ENCODE results near the gene NEDD8. TPM values are rescaled to one million over a fixed set of nuclear protein-coding genes. Genes with fewer than 3 reads are reported as not detected.
"Not testable (repeated sequence)": the region's sequence is repeated elsewhere in the genome, so short reads cannot be mapped to it uniquely, and the experiment has no call there.

NEDD8 gene
- total RNA-seq, 4 donors from 2014 or later, result 54.7 to 137 (median 104) TPM

DNA sequence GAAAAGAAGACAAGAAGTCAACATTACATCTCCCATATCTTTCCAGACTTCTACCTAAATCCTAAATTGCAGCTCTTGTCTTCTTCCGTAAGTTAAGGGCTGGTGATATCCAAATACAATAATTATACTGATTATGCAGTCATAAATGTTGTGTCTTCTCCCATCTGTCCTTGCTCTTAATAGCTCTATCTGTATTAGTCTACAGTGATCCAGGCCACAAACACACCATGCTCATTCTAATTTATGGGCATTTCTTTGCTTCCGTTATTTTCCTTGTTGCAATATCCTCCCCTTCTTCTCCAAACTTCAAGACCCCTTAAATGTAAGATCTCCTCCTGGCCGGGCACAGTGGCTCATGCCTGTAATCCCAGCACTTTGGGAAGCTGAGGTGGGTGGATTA is 12.6 kb downstream of the NEDD8 start:
- H3K4me3 ChIP-seq, result no peak overlapping the region
- H3K27me3 ChIP-seq, result no peaks in the 10 kb centered on the region
- peaks cover 4% of the 10 kb centered on the region for H3K36me3 ChIP-seq
- 58% methylated on average over 3 of the region's 3 CpGs for WGBS
- H3K27ac ChIP-seq, result no peak overlapping the region
- H3K9me3 ChIP-seq, result no peaks in the 10 kb centered on the region
- H3K4me1 ChIP-seq, result peaks cover 15% of the 10 kb centered on the region
- no peak for DNase-seq (ENCODE audit: low spot score in 2 of 2)
- TF ChIP-seq, protein P1, sequence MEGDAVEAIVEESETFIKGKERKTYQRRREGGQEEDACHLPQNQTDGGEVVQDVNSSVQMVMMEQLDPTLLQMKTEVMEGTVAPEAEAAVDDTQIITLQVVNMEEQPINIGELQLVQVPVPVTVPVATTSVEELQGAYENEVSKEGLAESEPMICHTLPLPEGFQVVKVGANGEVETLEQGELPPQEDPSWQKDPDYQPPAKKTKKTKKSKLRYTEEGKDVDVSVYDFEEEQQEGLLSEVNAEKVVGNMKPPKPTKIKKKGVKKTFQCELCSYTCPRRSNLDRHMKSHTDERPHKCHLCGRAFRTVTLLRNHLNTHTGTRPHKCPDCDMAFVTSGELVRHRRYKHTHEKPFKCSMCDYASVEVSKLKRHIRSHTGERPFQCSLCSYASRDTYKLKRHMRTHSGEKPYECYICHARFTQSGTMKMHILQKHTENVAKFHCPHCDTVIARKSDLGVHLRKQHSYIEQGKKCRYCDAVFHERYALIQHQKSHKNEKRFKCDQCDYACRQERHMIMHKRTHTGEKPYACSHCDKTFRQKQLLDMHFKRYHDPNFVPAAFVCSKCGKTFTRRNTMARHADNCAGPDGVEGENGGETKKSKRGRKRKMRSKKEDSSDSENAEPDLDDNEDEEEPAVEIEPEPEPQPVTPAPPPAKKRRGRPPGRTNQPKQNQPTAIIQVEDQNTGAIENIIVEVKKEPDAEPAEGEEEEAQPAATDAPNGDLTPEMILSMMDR (IDR thresholded peaks at IDR 0.05), result no peak

DNA sequence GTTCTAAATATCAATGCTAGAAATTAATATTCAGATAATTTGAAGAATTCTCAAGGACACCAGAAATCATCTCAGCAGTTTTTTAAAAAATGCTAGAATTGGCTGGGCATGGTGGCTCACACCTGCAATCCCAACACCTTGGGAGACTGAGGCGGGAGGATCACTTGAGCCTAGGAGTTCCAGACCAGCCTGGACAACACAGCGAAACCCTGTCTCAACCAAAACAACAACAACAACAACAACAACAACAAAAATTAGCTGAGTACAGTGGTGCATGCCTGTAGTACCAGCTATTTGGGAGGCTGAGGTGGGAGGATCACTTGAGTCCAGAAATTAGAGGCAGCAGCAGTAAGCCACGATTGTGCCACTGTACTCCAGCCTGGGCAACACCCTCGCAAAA is 13.1 kb downstream of the NEDD8 start:
- Histone ChIP-seq H3K4me1 (peaks cover 20% of the 10 kb centered on the region), H3K4me3 (no peak overlapping the region), H3K27ac (no peak overlapping the region), H3K36me3 (peaks cover 4% of the 10 kb centered on the region), H3K27me3 (no peaks in the 10 kb centered on the region), H3K9me3 (no peaks in the 10 kb centered on the region)
- TF ChIP-seq POLR2AphosphoS5 (IDR thresholded peaks at IDR 0.05) (no peak), EP300 (IDR thresholded peaks at IDR 0.05) (no peak), POLR2A (IDR thresholded peaks at IDR 0.05) (no peak)
- TF ChIP-seq, protein P1 (IDR thresholded peaks at IDR 0.05), result no peak
- 81% methylated on average over 4 of the region's 4 CpGs for WGBS
- DNase-seq (ENCODE audit: low spot score in 2 of 2), result peak in 1 of 2 donors; percentile 4

GRCh38 chr14:24216876-24217275 is 15.3 kb downstream of the NEDD8 start:
- not testable (repeated sequence) for H3K36me3 ChIP-seq, H3K27ac ChIP-seq, H3K4me3 ChIP-seq, H3K27me3 ChIP-seq, H3K9me3 ChIP-seq
- DNase-seq (ENCODE audit: low spot score in 2 of 2), result peak in 1 of 2 donors; percentile 18
- peaks cover 33% of the 10 kb centered on the region for H3K4me1 ChIP-seq
- WGBS, result 92% methylated on average over 1 of the region's 1 CpG

GRCh38 chr14:24216345-24216699 is 15.8 kb downstream of the NEDD8 start:
- TF ChIP-seq POLR2AphosphoS5 (IDR thresholded peaks at IDR 0.05) (no peak), POLR2A (IDR thresholded peaks at IDR 0.05) (no peak), EP300 (IDR thresholded peaks at IDR 0.05) (no peak)
- TF ChIP-seq, protein P1 (IDR thresholded peaks at IDR 0.05), result no peak
- H3K9me3 ChIP-seq, result no peaks in the 10 kb centered on the region
- 86% methylated on average over 2 of the region's 2 CpGs for WGBS
- H3K4me1 ChIP-seq, result peaks cover 35% of the 10 kb centered on the region
- H3K27me3 ChIP-seq, result no peaks in the 10 kb centered on the region
- DNase-seq (ENCODE audit: low spot score in 2 of 2), result no peak
- H3K27ac ChIP-seq, result peak overlapping the region; percentile 89
- peaks cover 7% of the 10 kb centered on the region for H3K36me3 ChIP-seq
- H3K4me3 ChIP-seq, result peak overlapping the region; percentile 71

- peak; percentile 90 to 91 for DNase-seq (ENCODE audit: low spot score in 2 of 2)
- peak within 1 kb of the TSS; percentile 71 for H3K4me3 ChIP-seq
- peaks cover 13% of the 10 kb centered on the region for H3K36me3 ChIP-seq
- H3K4me1 ChIP-seq, result peaks cover 35% of the 10 kb centered on the region
- no peaks in the 10 kb centered on the region for H3K27me3 ChIP-seq
- TF ChIP-seq, protein P1 (IDR thresholded peaks at IDR 0.05), result peak in 1 of 2 donors; percentile 60
- peak; percentile 45 to 90 (median 90) for TF ChIP-seq POLR2AphosphoS5 (IDR thresholded peaks at IDR 0.05)
- no peak for TF ChIP-seq EP300 (IDR thresholded peaks at IDR 0.05)
- peak; percentile 9 to 63 for TF ChIP-seq POLR2A (IDR thresholded peaks at IDR 0.05)
- peak within 1 kb of the TSS; percentile 89 for H3K27ac ChIP-seq
- no peaks in the 10 kb centered on the region for H3K9me3 ChIP-seq
- WGBS, result under 1% methylated on average over 39 of the region's 40 CpGs
Observed at GRCh38 chr14:24215495-24216344, 16.4 kb downstream of the NEDD8 start, which contains the start of gene MDP1. TSS of gene MDP1 (minus strand) at chr14:24216066. CDS start at chr14:24215955, 111 bp downstream.
